SK-N-SH treated with all-trans-retinoic acid at 6 μM for 48 hours (cell line): ENCODE results near the gene C1QTNF2.

ENCODE experiments used
- ATAC-seq: fragments of 200-7000 bp; cut with Tn5 transposase; 3 replicates; pipeline ENCODE4 v1.9.1; 2020; ENCODE audit warnings: mild to moderate bottlenecking, moderate library complexity
- ARNTL ChIP-seq: fragments of 450-650 bp; formaldehyde crosslinking; IDR thresholded peaks from 2 replicates; pipeline ENCODE4 v1.5.0; 2020; ENCODE audit warnings: low read depth, mild to moderate bottlenecking, moderate library complexity, borderline replicate concordance
- BACH2 ChIP-seq: fragments of 250-450 bp; sonication (Bioruptor Pico); IDR thresholded peaks from 2 replicates; pipeline ENCODE4 v1.9.0; 2021; ENCODE audit warnings: mild to moderate bottlenecking, borderline replicate concordance
- CSDC2 ChIP-seq: fragments of 250-450 bp; sonication (Bioruptor Pico); IDR thresholded peaks from 2 replicates; pipeline ENCODE4 v1.5.0; 2020; ENCODE audit warnings: mild to moderate bottlenecking, moderate library complexity
- CSRNP3 ChIP-seq: fragments of 250-450 bp; sonication (Bioruptor Pico); IDR thresholded peaks from 2 replicates; pipeline ENCODE4 v1.5.1; 2021; ENCODE audit warnings: mild to moderate bottlenecking, moderate library complexity
- ESRRG ChIP-seq: fragments of 250-450 bp; sonication (Bioruptor Pico); IDR thresholded peaks from 2 replicates; pipeline ENCODE4 v1.6.1; 2021; ENCODE audit warnings: mild to moderate bottlenecking
- GLIS3 ChIP-seq: fragments of 250-450 bp; sonication (Bioruptor Pico); IDR thresholded peaks from 2 replicates; pipeline ENCODE4 v1.5.0; 2020; ENCODE audit warnings: mild to moderate bottlenecking, moderate library complexity
- ISL1 ChIP-seq: fragments of 250-450 bp; sonication (Bioruptor Pico); IDR thresholded peaks from 2 replicates; pipeline ENCODE4 v2.1.2; 2022; ENCODE audit warnings: mild to moderate bottlenecking, moderate library complexity
- OSR1 ChIP-seq: fragments of 250-450 bp; sonication (Bioruptor Pico); IDR thresholded peaks from 2 replicates; pipeline ENCODE4 v1.8.0; 2022; ENCODE audit warnings: moderate library complexity, mild to moderate bottlenecking, inconsistent platforms
- POU6F1 ChIP-seq: fragments of 250-450 bp; sonication (Bioruptor Pico); IDR thresholded peaks from 2 replicates; pipeline ENCODE4 v1.8.0; 2021; ENCODE audit warnings: low read depth, mild to moderate bottlenecking, moderate library complexity, borderline replicate concordance
- RARB ChIP-seq: fragments of 250-450 bp; sonication (Bioruptor Pico); IDR thresholded peaks from 2 replicates; pipeline ENCODE4 v1.8.0; 2021; ENCODE audit warnings: mild to moderate bottlenecking, moderate library complexity
- TCF4 ChIP-seq: fragments of 250-450 bp; sonication (Bioruptor Pico); IDR thresholded peaks from 2 replicates; pipeline ENCODE4 v1.8.0; 2021; ENCODE audit warnings: mild to moderate bottlenecking, moderate library complexity, borderline replicate concordance
- TOX ChIP-seq: fragments of 250-450 bp; sonication (Bioruptor Pico); IDR thresholded peaks from 2 replicates; pipeline ENCODE4 v1.8.0; 2021; ENCODE audit warnings: mild to moderate bottlenecking, moderate library complexity, borderline replicate concordance
- TSHZ2 ChIP-seq: fragments of 250-450 bp; sonication (Bioruptor Pico); IDR thresholded peaks from 2 replicates; pipeline ENCODE4 v1.5.0; 2020; ENCODE audit warnings: mild to moderate bottlenecking, moderate library complexity
- ZC3H10 ChIP-seq: fragments of 250-450 bp; sonication (Bioruptor Pico); IDR thresholded peaks from 2 replicates; pipeline ENCODE4 v1.5.1; 2021; ENCODE audit warnings: mild to moderate bottlenecking, moderate library complexity
- ZNF565 ChIP-seq: fragments of 450-650 bp; formaldehyde crosslinking; conservative IDR thresholded peaks from 2 replicates; pipeline ENCODE4 v1.5.0; 2020; ENCODE audit warnings: low read depth, mild to moderate bottlenecking, moderate library complexity
- ZNF70 ChIP-seq: fragments of 450-650 bp; formaldehyde crosslinking; IDR thresholded peaks from 2 replicates; pipeline ENCODE4 v1.5.0; 2020; ENCODE audit warnings: mild to moderate bottlenecking, moderate library complexity
- ZNF8 ChIP-seq: fragments of 450-650 bp; formaldehyde crosslinking; IDR thresholded peaks from 2 replicates; pipeline ENCODE4 v1.5.0; 2020; ENCODE audit warnings: mild to moderate bottlenecking, moderate library complexity
- TF ChIP-seq, protein P1 (sequence below): fragments of 250-450 bp; sonication (Bioruptor Pico); IDR thresholded peaks from 2 replicates; pipeline ENCODE4 v1.5.1; 2020; ENCODE audit warnings: low read depth, mild to moderate bottlenecking, moderate library complexity

The C1QTNF2 gene

GRCh38 chr5:160398806-160399205 lies 28.4 kb upstream of the C1QTNF2 start:
- TF ChIP-seq ISL1 (CRISPR knock-in tag) (no peak), ARNTL (CRISPR knock-in tag) (no peak), ESRRG (CRISPR knock-in tag) (no peak), RARB (CRISPR knock-in tag) (no peak), GLIS3 (no peak), CSDC2 (CRISPR knock-in tag) (no peak), ZNF8 (no peak), TSHZ2 (no peak), TCF4 (CRISPR knock-in tag) (no peak), POU6F1 (CRISPR knock-in tag) (no peak), BACH2 (CRISPR knock-in tag) (no peak), ZC3H10 (CRISPR knock-in tag) (no peak), CSRNP3 (CRISPR knock-in tag) (no peak)
- TF ChIP-seq, protein P1, sequence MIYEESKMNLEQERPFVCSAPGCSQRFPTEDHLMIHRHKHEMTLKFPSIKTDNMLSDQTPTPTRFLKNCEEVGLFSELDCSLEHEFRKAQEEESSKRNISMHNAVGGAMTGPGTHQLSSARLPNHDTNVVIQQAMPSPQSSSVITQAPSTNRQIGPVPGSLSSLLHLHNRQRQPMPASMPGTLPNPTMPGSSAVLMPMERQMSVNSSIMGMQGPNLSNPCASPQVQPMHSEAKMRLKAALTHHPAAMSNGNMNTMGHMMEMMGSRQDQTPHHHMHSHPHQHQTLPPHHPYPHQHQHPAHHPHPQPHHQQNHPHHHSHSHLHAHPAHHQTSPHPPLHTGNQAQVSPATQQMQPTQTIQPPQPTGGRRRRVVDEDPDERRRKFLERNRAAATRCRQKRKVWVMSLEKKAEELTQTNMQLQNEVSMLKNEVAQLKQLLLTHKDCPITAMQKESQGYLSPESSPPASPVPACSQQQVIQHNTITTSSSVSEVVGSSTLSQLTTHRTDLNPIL (CRISPR knock-in tag), result no peak
- peak; percentile 31; the same call in 2 of the 3 replicates for ATAC-seq

GRCh38 chr5:160397492-160397891 lies 27.1 kb upstream of the C1QTNF2 start:
- ATAC-seq, result no peak
- TF ChIP-seq ARNTL (CRISPR knock-in tag), result no peak
- no peak for TF ChIP-seq TOX (CRISPR knock-in tag)
- no peak for TF ChIP-seq OSR1 (CRISPR knock-in tag)

DNA sequence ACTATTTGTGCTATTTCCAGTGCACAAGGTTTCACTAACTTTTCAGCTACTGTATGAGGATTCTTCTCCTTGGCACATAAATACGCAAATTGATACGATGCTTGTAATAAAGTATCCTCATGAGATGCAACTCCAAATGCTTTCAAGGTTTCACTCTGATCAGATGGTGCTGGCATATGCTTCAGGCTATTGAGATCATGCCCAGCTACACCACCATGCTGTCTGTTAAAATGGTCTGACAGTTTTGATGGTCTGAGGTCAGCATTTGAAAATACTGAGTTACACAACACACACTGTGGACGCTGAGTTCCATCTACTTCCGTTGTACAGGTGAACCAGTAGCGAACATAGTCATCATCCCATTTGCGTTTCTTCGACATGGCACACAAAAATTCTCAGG lies 24.7 kb upstream of the C1QTNF2 start:
- no peak for TF ChIP-seq BACH2 (CRISPR knock-in tag)

DNA sequence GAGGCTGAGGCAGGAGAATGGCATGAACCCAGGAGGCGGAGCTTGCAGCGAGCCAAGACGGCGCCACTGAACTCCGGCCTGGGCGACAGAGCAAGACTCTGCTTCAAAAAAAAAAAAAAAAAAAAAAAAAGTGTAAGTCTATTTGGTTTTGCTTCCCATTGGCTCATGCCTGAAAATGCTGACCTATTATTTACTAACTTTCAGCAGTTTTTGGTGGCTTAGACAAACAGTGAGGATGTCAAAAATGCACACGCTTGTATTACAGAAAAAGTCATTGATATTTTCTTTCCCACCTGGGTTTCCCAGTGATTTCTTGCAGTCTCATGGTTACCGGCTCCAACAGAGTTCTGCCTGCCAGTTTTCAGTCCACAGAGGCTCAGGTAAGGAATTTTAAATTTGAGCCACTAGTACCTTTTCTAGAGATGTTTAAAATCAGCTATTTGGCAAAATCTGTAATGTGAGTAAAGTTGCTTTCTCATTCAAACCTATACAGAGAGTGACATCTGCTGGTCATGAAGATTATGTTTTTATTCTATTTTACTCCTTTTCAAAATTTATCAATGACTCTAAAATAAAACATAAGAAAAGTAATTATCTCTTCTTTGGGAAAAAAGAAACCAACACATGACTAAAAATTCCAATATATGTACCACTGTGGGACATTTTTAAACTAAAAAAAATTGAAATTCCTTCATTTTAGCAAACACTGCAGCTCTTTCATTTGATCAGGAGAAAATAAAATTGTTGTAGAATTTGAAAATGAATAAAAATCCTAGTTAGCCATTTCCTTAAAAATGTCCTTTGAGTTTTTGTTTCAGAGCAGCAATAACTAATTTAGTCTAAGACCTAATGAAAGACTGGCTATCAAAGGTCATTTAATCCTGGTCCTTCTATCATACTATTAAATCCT lies 20.6 kb upstream of the C1QTNF2 start:
- TF ChIP-seq ARNTL (CRISPR knock-in tag), result no peak
- no peak for TF ChIP-seq TOX (CRISPR knock-in tag)
- no peak for TF ChIP-seq OSR1 (CRISPR knock-in tag)
- no peak for TF ChIP-seq ZNF8
- no peak for TF ChIP-seq ZNF70
- ATAC-seq, result peak; percentile 68

More for the DNA sequence above, 24.7 kb upstream of the C1QTNF2 start:
- ATAC-seq, result no peak

DNA sequence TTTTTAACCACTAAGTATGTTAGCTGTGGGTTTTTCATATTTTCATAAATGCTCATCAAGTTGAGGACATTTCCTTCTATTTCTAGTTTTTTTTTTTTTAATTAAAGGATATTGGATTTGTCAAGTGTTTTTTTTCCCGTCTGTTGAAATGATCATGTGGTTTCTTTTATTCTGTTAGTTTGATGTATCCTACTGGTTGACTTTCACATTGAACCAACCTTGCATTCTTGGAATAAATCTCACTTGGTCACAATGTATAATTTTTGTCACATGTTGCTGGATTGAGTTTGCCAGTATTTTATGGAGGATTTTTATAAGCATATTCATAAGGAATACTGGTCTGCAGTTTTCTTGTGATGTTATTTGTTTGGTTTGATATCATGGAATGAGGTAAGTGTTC lies 17.0 kb upstream of the C1QTNF2 start:
- TF ChIP-seq TOX (CRISPR knock-in tag), result no peak
- TF ChIP-seq ZNF565 (CRISPR knock-in tag), result no peak
- TF ChIP-seq BACH2 (CRISPR knock-in tag), result no peak
- no peak for TF ChIP-seq ZNF70
- no peak for TF ChIP-seq ISL1 (CRISPR knock-in tag)
- TF ChIP-seq CSRNP3 (CRISPR knock-in tag), result no peak
- no peak for TF ChIP-seq TCF4 (CRISPR knock-in tag)
- TF ChIP-seq CSDC2 (CRISPR knock-in tag), result no peak
- no peak for TF ChIP-seq ESRRG (CRISPR knock-in tag)
- TF ChIP-seq OSR1 (CRISPR knock-in tag), result no peak
- TF ChIP-seq, all 23 proteins: peak for 0
- no peak for ATAC-seq
